OCI-LY3 (cell line): Measurements from ENCODE around the gene FANK1.

Experiments
- CTCF ChIP-seq: fragments of 200-600, 300-600 bp; sonication (generic); IDR thresholded peaks from 2 replicates; pipeline ENCODE4 v1.5.1; 2014; ENCODE audit warnings: antibody characterized with exemption, low read length, low read depth
- EZH2phosphoT487 ChIP-seq: fragments of 200-600 bp; shearing (Covaris generic); IDR thresholded peaks from 2 replicates; pipeline ENCODE4 v1.6.1; 2018; ENCODE audit warnings: antibody characterized with exemption, mixed run types, low read depth

- TF ChIP-seq CTCF = no peak
- TF ChIP-seq EZH2phosphoT487 = no peak
Measured at GRCh38 chr10:125857185-125857760, 39.1 kb upstream of the FANK1 start.
